HEK293 (cell line): Measurements from ENCODE around the gene MC2R.

Experiments used
- CTCF ChIP-seq: fragments of 450-650 bp; formaldehyde crosslinking; IDR thresholded peaks from 2 replicates; pipeline ENCODE4 v1.5.1; 2016; ENCODE audit warnings: missing biosample characterization, missing genetic modification characterization
- RBAK ChIP-seq: fragments of 450-650 bp; formaldehyde crosslinking; IDR thresholded peaks from 2 replicates; pipeline ENCODE4 v1.5.1; 2016; ENCODE audit warnings: missing biosample characterization, missing genetic modification characterization
- ZBTB20 ChIP-seq: fragments of 450-650 bp; formaldehyde crosslinking; IDR thresholded peaks from 2 replicates; pipeline ENCODE4 v1.5.1; 2016; ENCODE audit warnings: missing biosample characterization, missing genetic modification characterization
- ZNF239 ChIP-seq: fragments of 450-650 bp; formaldehyde crosslinking; IDR thresholded peaks from 2 replicates; pipeline ENCODE4 v1.5.1; 2016; ENCODE audit warnings: missing biosample characterization, missing genetic modification characterization
- ZNF580 ChIP-seq: fragments of 450-650 bp; formaldehyde crosslinking; IDR thresholded peaks from 2 replicates; pipeline ENCODE4 v1.5.1; 2016; ENCODE audit warnings: missing biosample characterization, missing genetic modification characterization
- ZSCAN5A ChIP-seq: fragments of 450-650 bp; formaldehyde crosslinking; IDR thresholded peaks from 2 replicates; pipeline ENCODE4 v1.5.1; 2016; ENCODE audit warnings: missing biosample characterization, missing genetic modification characterization
- TF ChIP-seq, protein P1 (sequence below): fragments of 450-650 bp; formaldehyde crosslinking; IDR thresholded peaks from 2 replicates; pipeline ENCODE4 v1.5.1; 2016; ENCODE audit warnings: missing biosample characterization, missing genetic modification characterization, low read depth

- TF ChIP-seq, protein P1, sequence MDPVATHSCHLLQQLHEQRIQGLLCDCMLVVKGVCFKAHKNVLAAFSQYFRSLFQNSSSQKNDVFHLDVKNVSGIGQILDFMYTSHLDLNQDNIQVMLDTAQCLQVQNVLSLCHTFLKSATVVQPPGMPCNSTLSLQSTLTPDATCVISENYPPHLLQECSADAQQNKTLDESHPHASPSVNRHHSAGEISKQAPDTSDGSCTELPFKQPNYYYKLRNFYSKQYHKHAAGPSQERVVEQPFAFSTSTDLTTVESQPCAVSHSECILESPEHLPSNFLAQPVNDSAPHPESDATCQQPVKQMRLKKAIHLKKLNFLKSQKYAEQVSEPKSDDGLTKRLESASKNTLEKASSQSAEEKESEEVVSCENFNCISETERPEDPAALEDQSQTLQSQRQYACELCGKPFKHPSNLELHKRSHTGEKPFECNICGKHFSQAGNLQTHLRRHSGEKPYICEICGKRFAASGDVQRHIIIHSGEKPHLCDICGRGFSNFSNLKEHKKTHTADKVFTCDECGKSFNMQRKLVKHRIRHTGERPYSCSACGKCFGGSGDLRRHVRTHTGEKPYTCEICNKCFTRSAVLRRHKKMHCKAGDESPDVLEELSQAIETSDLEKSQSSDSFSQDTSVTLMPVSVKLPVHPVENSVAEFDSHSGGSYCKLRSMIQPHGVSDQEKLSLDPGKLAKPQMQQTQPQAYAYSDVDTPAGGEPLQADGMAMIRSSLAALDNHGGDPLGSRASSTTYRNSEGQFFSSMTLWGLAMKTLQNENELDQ (tag by site-specific recombination), result no peak
- TF ChIP-seq ZBTB20 (no peak), ZNF239 (tag by site-specific recombination) (no peak), CTCF (tag by site-specific recombination) (no peak), ZNF580 (tag by site-specific recombination) (no peak), RBAK (tag by site-specific recombination) (no peak), ZSCAN5A (no peak)
These were observed 38.2 kb downstream of the MC2R start for GRCh38 chr18:13877157-13877556.
